SK-N-SH (cell line): ENCODE data around the gene MT1E. TPM values are rescaled to one million over a fixed set of nuclear protein-coding genes. Genes with fewer than 3 reads are reported as not detected.

Experiments
- CTCF ChIA-PET: fragments of 300-600, 350-600 bp; formaldehyde crosslinking; extraction: SDS; loops from one replicate; lab custom pipeline; 2021; lab: Yijun Ruan, JAX
- POLR2A ChIA-PET: fragments of 350-600 bp; sonication (Branson Sonifier 250); formaldehyde crosslinking; extraction: SDS; loops from one replicate; lab custom pipeline; 2020; ENCODE audit warnings: antibody characterized with exemption, inconsistent platforms; lab: Yijun Ruan, JAX
- DNase-seq: peaks from one replicate; pipeline ENCODE4 v3.0.0; 2012
- H2AFZ ChIP-seq: fragments of 200-600 bp; sonication (generic); 2 replicates; pipeline ENCODE4 v1.8.1; 2016; ENCODE audit warnings: antibody characterized with exemption, mild to moderate bottlenecking, low read depth
- H3F3A ChIP-seq: fragments of 200-600 bp; sonication (generic); replicated peaks from 2 replicates; pipeline ENCODE3; 2016; ENCODE audit warnings: antibody characterized with exemption, mild to moderate bottlenecking; ENCODE audit not compliant: insufficient read depth
- H3K27ac ChIP-seq, 2 experiments: fragments of 200-500 bp in 1 of 2; fragments of 200-600 bp in 1 of 2; sonication (Bioruptor generic) in 1 of 2; sonication (generic), shearing (Covaris generic) in 1 of 2; 2 replicates each; pipeline versions ENCODE4 v1.5.1 to v1.6.1; 2014 to 2016; ENCODE audit warnings: low read depth in 2 of 2, inconsistent platforms in 1 of 2, low read length in 1 of 2, mild to moderate bottlenecking in 1 of 2, mixed read lengths in 1 of 2
- H3K27me3 ChIP-seq: fragments of 200-600 bp; sonication (generic), shearing (Covaris generic); 2 replicates; pipeline ENCODE4 v1.6.1; 2016; ENCODE audit warnings: mixed run types; ENCODE audit not compliant: insufficient read depth
- H3K36me3 ChIP-seq, 2 experiments: fragments of 200-500 bp in 1 of 2; fragments of 200-600 bp in 1 of 2; sonication (Bioruptor generic) in 1 of 2; sonication (generic) in 1 of 2; replicated peaks in 1 of 2; 2 replicates each; pipeline versions ENCODE3 to v1.5.1; 2014 to 2016; ENCODE audit warnings: low read length in 1 of 2, mild to moderate bottlenecking in 1 of 2; ENCODE audit not compliant: insufficient read depth in 2 of 2, control insufficient read depth in 1 of 2
- H3K4me1 ChIP-seq, 2 experiments: fragments of 200-500 bp in 1 of 2; fragments of 200-600 bp in 1 of 2; sonication (Bioruptor generic) in 1 of 2; sonication (generic), shearing (Covaris generic) in 1 of 2; 2 replicates each; pipeline versions ENCODE4 v1.5.1 to v1.6.1; 2014 to 2016; ENCODE audit warnings: low read depth in 1 of 2, low read length in 1 of 2, mixed run types in 1 of 2; ENCODE audit not compliant: insufficient read depth in 2 of 2, control insufficient read depth in 1 of 2
- H3K4me2 ChIP-seq: fragments of 200-600 bp; sonication (generic), shearing (Covaris generic); 2 replicates; pipeline ENCODE4 v1.6.1; 2017; ENCODE audit warnings: mixed run types
- H3K4me3 ChIP-seq, 2 experiments: fragments of 200-500 bp in 1 of 2; fragments of 200-600 bp in 1 of 2; sonication (Bioruptor generic) in 1 of 2; sonication (generic), shearing (Covaris generic) in 1 of 2; 2 replicates each; pipeline versions ENCODE4 v1.5.1 to v1.8.1; 2014 to 2016; ENCODE audit warnings: low read depth in 2 of 2, inconsistent platforms in 1 of 2, low read length in 1 of 2, mild to moderate bottlenecking in 1 of 2, mixed read lengths in 1 of 2, moderate library complexity in 1 of 2
- H3K79me2 ChIP-seq: fragments of 200-600 bp; sonication (generic); 2 replicates; pipeline ENCODE4 v1.8.1; 2017; ENCODE audit warnings: mild to moderate bottlenecking; ENCODE audit not compliant: insufficient read depth
- H3K9ac ChIP-seq: fragments of 200-600 bp; sonication (generic); 2 replicates; pipeline ENCODE4 v1.6.1; 2017; ENCODE audit warnings: mixed run types
- H3K9me2 ChIP-seq: fragments of 200-600 bp; sonication (generic); 2 replicates; pipeline ENCODE4 v1.6.1; 2017; ENCODE audit warnings: mixed run types
- H3K9me3 ChIP-seq: fragments of 200-600 bp; sonication (generic); 2 replicates; pipeline ENCODE4 v1.6.1; 2017; ENCODE audit warnings: mixed run types, mild to moderate bottlenecking, moderate library complexity
- H4K20me1 ChIP-seq: fragments of 200-600 bp; sonication (generic); 2 replicates; pipeline ENCODE4 v1.6.1; 2017; ENCODE audit warnings: mild to moderate bottlenecking, mixed run types; ENCODE audit not compliant: insufficient read depth
- CHD2 ChIP-seq: fragments of 150-350 bp; IDR thresholded peaks from 2 replicates; pipeline ENCODE4 v1.6.1; 2018; ENCODE audit warnings: low read length; ENCODE audit not compliant: partially characterized antibody
- CTCF ChIP-seq: fragments of 200-600 bp; sonication (generic); IDR thresholded peaks from 2 replicates; pipeline ENCODE4 v1.6.1; 2017; ENCODE audit warnings: antibody characterized with exemption, mild to moderate bottlenecking, moderate library complexity
- EP300 ChIP-seq, 2 experiments: IDR thresholded peaks; 2 replicates each; pipeline versions ENCODE4 v1.4.0 to v1.6.1; 2012; ENCODE audit warnings: borderline replicate concordance in 1 of 2, low read depth in 1 of 2, low read length in 1 of 2
- FOSL2 ChIP-seq: IDR thresholded peaks from 2 replicates; pipeline ENCODE4 v1.4.0; 2012; ENCODE audit warnings: low read depth, mild to moderate bottlenecking, moderate library complexity, borderline replicate concordance
- FOXJ3 ChIP-seq: sonication (generic); formaldehyde crosslinking; IDR thresholded peaks from 2 replicates; pipeline ENCODE4 v1.5.1; 2020; ENCODE audit warnings: mild to moderate bottlenecking, missing genetic modification reagents
- FOXM1 ChIP-seq: IDR thresholded peaks from 2 replicates; pipeline ENCODE4 v1.4.0; 2012; ENCODE audit warnings: low read depth, mild to moderate bottlenecking
- GABPA ChIP-seq: IDR thresholded peaks from 2 replicates; pipeline ENCODE4 v1.4.0; 2012; ENCODE audit warnings: low read depth, mild to moderate bottlenecking
- MEF2A ChIP-seq: IDR thresholded peaks from 2 replicates; pipeline ENCODE4 v1.4.0; 2012; ENCODE audit warnings: low read depth, borderline replicate concordance
- NFIC ChIP-seq: IDR thresholded peaks from 2 replicates; pipeline ENCODE4 v1.4.0; 2012; ENCODE audit warnings: borderline replicate concordance
- POLR2AphosphoS5 ChIP-seq: IDR thresholded peaks from 2 replicates; pipeline ENCODE4 v1.6.1; 2012; ENCODE audit warnings: low read depth, low read length
- RAD21 ChIP-seq: IDR thresholded peaks from 2 replicates; pipeline ENCODE4 v1.6.1; 2012; ENCODE audit warnings: mild to moderate bottlenecking, low read length
- RCOR1 ChIP-seq: fragments of 150-350 bp; IDR thresholded peaks from 2 replicates; pipeline ENCODE4 v1.6.1; 2017; ENCODE audit warnings: antibody characterized with exemption, low read length
- SIN3A ChIP-seq: IDR thresholded peaks from 2 replicates; pipeline ENCODE4 v1.6.1; 2012; ENCODE audit warnings: low read depth, mild to moderate bottlenecking, low read length, moderate library complexity, borderline replicate concordance
- SMC3 ChIP-seq: IDR thresholded peaks from 2 replicates; pipeline ENCODE4 v1.6.1; 2012; ENCODE audit warnings: low read depth, low read length, improper control_type of control experiment
- TCF12 ChIP-seq: IDR thresholded peaks from 2 replicates; pipeline ENCODE4 v1.4.0; 2012
- ZBTB33 ChIP-seq: IDR thresholded peaks from 2 replicates; pipeline ENCODE4 v1.4.0; 2012; ENCODE audit warnings: low read depth, borderline replicate concordance
- WGBS: methylation state at CpG from one replicate; pipeline ENCODE4 v1.1.6; 2017; ENCODE audit warnings: low lambda C conversion rate; 5-methylcytosine and 5-hydroxymethylcytosine counted together
- polyA plus RNA-seq, 3 experiments: library from polyadenylated mRNA; depleted of rRNA; stranded (reverse); fragments of >200 nt; gene quantifications; 2 replicates each; pipeline ENCODE4 v1.2.3, GENCODE V29; 2012

Gene MT1E
- polyA plus RNA-seq, 1 of the 3 experiments (the other 2 are of a cell fraction): 205 TPM

- no peak for TF ChIP-seq FOXJ3 (CRISPR knock-in tag)
- no peak for TF ChIP-seq FOSL2
- TF ChIP-seq ZBTB33: no peak
- no peak for TF ChIP-seq CTCF
- no peak for TF ChIP-seq GABPA
- peak; percentile 98 for TF ChIP-seq POLR2AphosphoS5
- no peak for TF ChIP-seq TCF12
- TF ChIP-seq SIN3A: no peak
Measured at GRCh38 chr16:56625140-56625942, at the start of gene MT1E (continued).

- no peak overlapping the region for H2AFZ ChIP-seq
- H3K36me3 ChIP-seq: no peaks in the 10 kb centered on the region
- DNase-seq: peak; percentile 63
- TF ChIP-seq SMC3 (peak; percentile 60), NFIC (no peak), FOXM1 (no peak), EP300 (IDR thresholded peaks at IDR 0.05; ENCODE audit: borderline replicate concordance in 1 of 2, low read depth in 1 of 2, low read length in 1 of 2) (no peak), ZBTB33 (no peak), CHD2 (no peak), RAD21 (peak; percentile 73), MEF2A (no peak), RCOR1 (no peak), CTCF (peak; percentile 53), FOSL2 (no peak)
Measured at GRCh38 chr16:56576585-56577299, 48.8 kb upstream of the MT1E start.

More at GRCh38 chr16:56576585-56577299, 48.8 kb upstream of the MT1E start:
- no peak overlapping the region for H3K27ac ChIP-seq
- H3K4me2 ChIP-seq: no peak overlapping the region
- H3K9me3 ChIP-seq: no peaks in the 10 kb centered on the region
- POLR2A ChIA-PET: no interaction called here
- H3F3A ChIP-seq: no peaks in the 10 kb centered on the region
- H3K79me2 ChIP-seq: no peaks in the 10 kb centered on the region
- H3K4me3 ChIP-seq: no peak overlapping the region
- H3K9me2 ChIP-seq: no peaks in the 10 kb centered on the region
- H3K4me1 ChIP-seq: no peaks in the 10 kb centered on the region
- H3K27me3 ChIP-seq: no peaks in the 10 kb centered on the region
- CTCF ChIA-PET: interaction anchor here (0.5 to 2.6 kb wide), 24 partner anchors 8 to 1694 kb away, joined by 3 to 38 read pairs (median 4); partner anchors contain the start of gene MT3
- no peaks in the 10 kb centered on the region for H4K20me1 ChIP-seq
- 51% methylated on average over 5 of the region's 8 CpGs for WGBS
- H3K9ac ChIP-seq: no peak overlapping the region
